Lower leg skin (tissue), 3 donors: ENCODE results near the gene DDX11.
"Not testable (repeated sequence)": the region's sequence is repeated elsewhere in the genome, so short reads cannot be mapped to it uniquely, and the experiment has no call there.

Experiments
- POLR2A ChIP-seq, 2 donors: fragments of 450-650 bp; IDR thresholded peaks; one replicate each; pipeline ENCODE4 v1.6.1; 2016 to 2017; ENCODE audit warnings: antibody characterized with exemption in 2 of 2, mild to moderate bottlenecking in 1 of 2, moderate library complexity in 1 of 2
- TF ChIP-seq, protein P1 (sequence below), 3 donors: fragments of 450-650 bp; IDR thresholded peaks; one replicate each; pipeline ENCODE4 v1.5.1; 2016; ENCODE audit warnings: antibody characterized with exemption in 3 of 3, mild to moderate bottlenecking in 3 of 3, moderate library complexity in 2 of 3

- TF ChIP-seq, protein P1, sequence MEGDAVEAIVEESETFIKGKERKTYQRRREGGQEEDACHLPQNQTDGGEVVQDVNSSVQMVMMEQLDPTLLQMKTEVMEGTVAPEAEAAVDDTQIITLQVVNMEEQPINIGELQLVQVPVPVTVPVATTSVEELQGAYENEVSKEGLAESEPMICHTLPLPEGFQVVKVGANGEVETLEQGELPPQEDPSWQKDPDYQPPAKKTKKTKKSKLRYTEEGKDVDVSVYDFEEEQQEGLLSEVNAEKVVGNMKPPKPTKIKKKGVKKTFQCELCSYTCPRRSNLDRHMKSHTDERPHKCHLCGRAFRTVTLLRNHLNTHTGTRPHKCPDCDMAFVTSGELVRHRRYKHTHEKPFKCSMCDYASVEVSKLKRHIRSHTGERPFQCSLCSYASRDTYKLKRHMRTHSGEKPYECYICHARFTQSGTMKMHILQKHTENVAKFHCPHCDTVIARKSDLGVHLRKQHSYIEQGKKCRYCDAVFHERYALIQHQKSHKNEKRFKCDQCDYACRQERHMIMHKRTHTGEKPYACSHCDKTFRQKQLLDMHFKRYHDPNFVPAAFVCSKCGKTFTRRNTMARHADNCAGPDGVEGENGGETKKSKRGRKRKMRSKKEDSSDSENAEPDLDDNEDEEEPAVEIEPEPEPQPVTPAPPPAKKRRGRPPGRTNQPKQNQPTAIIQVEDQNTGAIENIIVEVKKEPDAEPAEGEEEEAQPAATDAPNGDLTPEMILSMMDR (IDR thresholded peaks at IDR 0.05): not testable (repeated sequence)
- not testable (repeated sequence) for TF ChIP-seq POLR2A (IDR thresholded peaks at IDR 0.05)
Measured at GRCh38 chr12:31050143-31050542, 23.5 kb upstream of the DDX11 start.
